Measurements from ENCODE around the gene KLHL36.

KLHL36 gene

GRCh38 chr16:84648595-84649510 lies 542 bp downstream of the KLHL36 start:
- DNase-seq, result peak; percentile 15

GRCh38 chr16:84649511-84649861 lies 1.2 kb downstream of the KLHL36 start:
- no peak for DNase-seq

GRCh38 chr16:84650062-84650991 lies 2.0 kb downstream of the KLHL36 start:
- no peak for DNase-seq

GRCh38 chr16:84652566-84652965 lies 4.3 kb downstream of the KLHL36 start:
- no peak for DNase-seq

GRCh38 chr16:84654238-84654637 lies 5.9 kb downstream of the KLHL36 start:
- no peak for DNase-seq

GRCh38 chr16:84654998-84655397 lies 6.7 kb downstream of the KLHL36 start:
- DNase-seq, result no peak

GRCh38 chr16:84656649-84657048 lies 8.3 kb downstream of the KLHL36 start:
- DNase-seq, result no peak

- DNase-seq, result no peak
Observed at GRCh38 chr16:84657229-84657837, 9.0 kb downstream of the KLHL36 start.

GRCh38 chr16:84658690-84659089 lies 10.4 kb downstream of the KLHL36 start:
- no peak for DNase-seq

GRCh38 chr16:84659656-84660300 lies 11.5 kb downstream of the KLHL36 start:
- no peak for DNase-seq

GRCh38 chr16:84660973-84661372 lies 12.7 kb downstream of the KLHL36 start:
- no peak for DNase-seq

GRCh38 chr16:84661418-84662060 lies 13.2 kb downstream of the KLHL36 start:
- DNase-seq, result no peak

GRCh38 chr16:84662471-84662870 lies 14.2 kb downstream of the KLHL36 start:
- no peak for DNase-seq

GRCh38 chr16:84663433-84664101 lies 15.3 kb downstream of the KLHL36 start:
- no peak for DNase-seq

- no peak for DNase-seq
Observed at GRCh38 chr16:84665359-84665758, 17.0 kb downstream of the KLHL36 start.

- DNase-seq, result no peak
Observed at GRCh38 chr16:84665843-84666242, 17.5 kb downstream of the KLHL36 start.

GRCh38 chr16:84667600-84668309 lies 19.4 kb downstream of the KLHL36 start:
- DNase-seq, result no peak

GRCh38 chr16:84670063-84670462 lies 21.8 kb downstream of the KLHL36 start:
- DNase-seq, result no peak

GRCh38 chr16:84672276-84673202 lies 24.2 kb downstream of the KLHL36 start:
- DNase-seq, result peak; percentile 79

GRCh38 chr16:84673203-84673535 lies 24.9 kb downstream of the KLHL36 start:
- no peak for DNase-seq
